PC-3 (cell line): Measurements from ENCODE around the gene CNTNAP2. TPM values are rescaled to one million over a fixed set of nuclear protein-coding genes. Genes with fewer than 3 reads are reported as not detected.

Source experiments
- ATAC-seq: fragments of 200-7000 bp; cut with Tn5 transposase; 2 replicates; pipeline ENCODE4 v1.9.1; 2020; ENCODE audit warnings: mild to moderate bottlenecking, moderate library complexity
- BruUV-seq: library from RNA; stranded (reverse); fragments of 400-500 nt; replicated peaks from 2 replicates; lab custom pipeline; 2021; lab: Mats Ljungman, UMichigan
- CTCF ChIA-PET: fragments of 300-600 bp; sonication (Branson Sonifier 250); formaldehyde crosslinking; loops from one replicate; lab custom pipeline; 2022; ENCODE audit warnings: antibody characterized with exemption; lab: Charles Lee
- POLR2A ChIA-PET: fragments of 300-600 bp; sonication (Branson Sonifier 250); formaldehyde crosslinking; loops from one replicate; lab custom pipeline; 2022; ENCODE audit warnings: antibody characterized with exemption; ENCODE audit not compliant: unreplicated experiment; lab: Charles Lee
- DNase-seq: peaks from one replicate; pipeline ENCODE4 v3.0.0-alpha.2; 2015
- H2AFZ ChIP-seq: fragments of 300-600 bp; sonication (generic); 2 replicates; pipeline ENCODE4 v1.6.0; 2016; ENCODE audit warnings: antibody characterized with exemption, low read length
- H3F3A ChIP-seq: fragments of 300-600 bp; sonication (generic); one replicate; pipeline ENCODE4 v1.6.0; 2017; ENCODE audit warnings: antibody characterized with exemption, low read length, control low read depth, mild to moderate bottlenecking; ENCODE audit not compliant: unreplicated experiment
- H3K27ac ChIP-seq: fragments of 300-600 bp; sonication (generic); 2 replicates; pipeline ENCODE4 v1.5.1; 2016; ENCODE audit warnings: mild to moderate bottlenecking, low read length
- H3K27me3 ChIP-seq: fragments of 300-600 bp; sonication (generic); 2 replicates; pipeline ENCODE4 v1.6.1; 2016; ENCODE audit warnings: low read length, mixed read lengths
- H3K36me3 ChIP-seq: fragments of 300-600 bp; sonication (generic); 2 replicates; pipeline ENCODE4 v1.6.1; 2016; ENCODE audit warnings: low read depth, mixed run types, low read length, mixed read lengths
- H3K4me1 ChIP-seq: fragments of 300-600 bp; sonication (generic); 2 replicates; pipeline ENCODE4 v1.5.1; 2016; ENCODE audit warnings: low read length; ENCODE audit not compliant: insufficient read depth
- H3K4me2 ChIP-seq: fragments of 300-600 bp; sonication (generic); 2 replicates; pipeline ENCODE4 v1.6.0; 2016; ENCODE audit warnings: low read length
- H3K4me3 ChIP-seq: fragments of 300-600 bp; sonication (generic); 2 replicates; pipeline ENCODE4 v1.5.1; 2016; ENCODE audit warnings: mild to moderate bottlenecking, low read length, mixed read lengths
- H3K79me2 ChIP-seq: fragments of 300-600 bp; sonication (generic); 2 replicates; pipeline ENCODE4 v1.6.1; 2017; ENCODE audit warnings: low read length, mixed read lengths
- H3K9ac ChIP-seq: fragments of 300-600 bp; sonication (generic); 2 replicates; pipeline ENCODE4 v1.6.0; 2016; ENCODE audit warnings: mild to moderate bottlenecking, low read length
- H3K9me2 ChIP-seq: fragments of 300-600 bp; sonication (generic); replicated peaks from 2 replicates; pipeline ENCODE4 v1.6.1; 2016; ENCODE audit warnings: mixed run types, low read length, mixed read lengths
- H3K9me3 ChIP-seq: fragments of 300-600 bp; sonication (generic); 2 replicates; pipeline ENCODE4 v1.6.1; 2016; ENCODE audit warnings: low read length, mixed read lengths
- H4K20me1 ChIP-seq: fragments of 300-600 bp; sonication (generic); 2 replicates; pipeline ENCODE4 v1.6.1; 2016; ENCODE audit warnings: low read length, mixed read lengths
- EZH2 ChIP-seq: fragments of 300-600 bp; sonication (generic); IDR thresholded peaks from one replicate; pipeline ENCODE4 v1.6.1; 2017; ENCODE audit warnings: antibody characterized with exemption, mild to moderate bottlenecking, low read length; ENCODE audit not compliant: unreplicated experiment
- EZH2phosphoT487 ChIP-seq: fragments of 300-600 bp; sonication (generic); IDR thresholded peaks from 2 replicates; pipeline ENCODE4 v1.6.1; 2018; ENCODE audit warnings: mild to moderate bottlenecking, antibody characterized with exemption, low read length, borderline replicate concordance
- intact Hi-C: fragments of 100-400 bp; cut with micrococcal nuclease; formaldehyde crosslinking; loops from 2 replicates; pipeline ENCODE4 v1.9.0; 2023
- total RNA-seq: library from RNA; depleted of rRNA; stranded (reverse); fragments of >200 nt; gene quantifications from 2 replicates; pipeline ENCODE4 v1.2.3, GENCODE V29; 2014
- TF ChIP-seq, protein P1 (sequence below): fragments of 300-600 bp; sonication (generic); conservative IDR thresholded peaks from 2 replicates; pipeline ENCODE4 v1.5.1; 2017; ENCODE audit warnings: antibody characterized with exemption, low read depth, mild to moderate bottlenecking, low read length

CNTNAP2 gene
- total RNA-seq, 1 experiment from 2014 or later: 1.5 TPM

DNA sequence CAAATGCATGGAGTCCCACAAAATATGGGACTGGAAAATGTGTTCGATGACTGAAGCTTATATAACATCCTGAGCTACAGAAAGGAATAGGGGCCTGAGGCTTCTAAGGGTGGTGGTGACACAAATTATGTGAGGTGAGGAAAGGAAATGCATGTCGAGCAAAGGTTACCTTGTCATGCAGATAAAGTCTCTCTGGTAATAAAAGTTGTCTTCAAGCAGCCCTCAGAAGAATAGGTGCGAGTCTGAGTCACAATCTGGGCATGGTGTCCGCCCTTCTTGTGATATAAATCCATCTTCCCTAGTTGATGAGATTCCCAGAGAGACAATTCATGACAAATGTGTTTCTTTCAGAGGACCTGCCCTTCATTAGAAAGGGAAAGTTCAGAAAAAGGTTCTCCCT lies 1488.7 kb downstream of the CNTNAP2 start:
- ChIA-PET CTCF (no interaction called here), POLR2A (no interaction called here)
- H3K36me3 ChIP-seq: no peaks in the 10 kb centered on the region
- BruUV-seq: no TSS peak
- DNase-seq (peak; percentile 13), ATAC-seq (no peak; the same call in 1 of the 2 replicates)
- no peaks in the 10 kb centered on the region for H3K4me1 ChIP-seq
- no peaks in the 10 kb centered on the region for H3K79me2 ChIP-seq
- intact Hi-C loops: no loop called here
- no peak overlapping the region for H3K4me2 ChIP-seq
- H3K27me3 ChIP-seq: no peaks in the 10 kb centered on the region
- H3K4me3 ChIP-seq: no peak overlapping the region
- H3F3A ChIP-seq: no peaks in the 10 kb centered on the region
- H3K9me3 ChIP-seq: no peaks in the 10 kb centered on the region
- TF ChIP-seq EZH2 (no peak), EZH2phosphoT487 (no peak)
- TF ChIP-seq, protein P1, sequence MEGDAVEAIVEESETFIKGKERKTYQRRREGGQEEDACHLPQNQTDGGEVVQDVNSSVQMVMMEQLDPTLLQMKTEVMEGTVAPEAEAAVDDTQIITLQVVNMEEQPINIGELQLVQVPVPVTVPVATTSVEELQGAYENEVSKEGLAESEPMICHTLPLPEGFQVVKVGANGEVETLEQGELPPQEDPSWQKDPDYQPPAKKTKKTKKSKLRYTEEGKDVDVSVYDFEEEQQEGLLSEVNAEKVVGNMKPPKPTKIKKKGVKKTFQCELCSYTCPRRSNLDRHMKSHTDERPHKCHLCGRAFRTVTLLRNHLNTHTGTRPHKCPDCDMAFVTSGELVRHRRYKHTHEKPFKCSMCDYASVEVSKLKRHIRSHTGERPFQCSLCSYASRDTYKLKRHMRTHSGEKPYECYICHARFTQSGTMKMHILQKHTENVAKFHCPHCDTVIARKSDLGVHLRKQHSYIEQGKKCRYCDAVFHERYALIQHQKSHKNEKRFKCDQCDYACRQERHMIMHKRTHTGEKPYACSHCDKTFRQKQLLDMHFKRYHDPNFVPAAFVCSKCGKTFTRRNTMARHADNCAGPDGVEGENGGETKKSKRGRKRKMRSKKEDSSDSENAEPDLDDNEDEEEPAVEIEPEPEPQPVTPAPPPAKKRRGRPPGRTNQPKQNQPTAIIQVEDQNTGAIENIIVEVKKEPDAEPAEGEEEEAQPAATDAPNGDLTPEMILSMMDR: no peak
- no peak overlapping the region for H2AFZ ChIP-seq
- no peaks in the 10 kb centered on the region for H4K20me1 ChIP-seq
- H3K9me2 ChIP-seq: no peaks in the 10 kb centered on the region
- H3K27ac ChIP-seq: no peak overlapping the region
- H3K9ac ChIP-seq: no peak overlapping the region

DNA sequence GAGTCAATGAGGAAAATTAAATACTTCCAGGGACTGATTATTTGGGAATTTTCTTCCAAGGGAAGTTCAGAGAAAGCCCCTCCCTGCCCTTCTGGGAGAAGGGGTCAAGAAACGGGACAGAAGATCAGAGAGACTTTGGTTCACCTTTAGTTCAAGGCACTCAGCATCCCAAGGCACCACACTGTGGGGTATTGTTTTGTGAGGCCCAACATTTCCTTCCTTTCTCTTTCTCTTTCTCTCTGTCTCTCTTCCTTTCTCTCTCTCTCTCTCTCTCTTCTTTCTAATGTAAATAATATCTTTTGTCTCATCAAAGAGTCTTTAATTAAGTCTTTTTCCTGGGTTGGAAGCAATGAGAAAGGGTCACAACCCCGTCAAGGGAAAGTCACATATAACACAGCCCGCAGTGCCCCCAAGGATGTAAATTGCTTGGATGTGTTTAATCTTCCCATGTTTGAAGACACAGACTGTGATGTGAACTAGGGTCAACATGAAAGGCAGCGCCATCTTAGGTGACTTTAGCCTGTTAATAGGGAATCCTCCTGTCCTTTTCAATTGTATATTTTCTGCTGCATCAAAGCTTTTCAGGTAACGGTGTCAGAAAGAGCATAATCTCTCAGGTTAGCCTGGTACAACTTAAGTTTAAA lies 1490.7 kb downstream of the CNTNAP2 start:
- Histone ChIP-seq H3K27me3 (no peaks in the 10 kb centered on the region), H3F3A (no peaks in the 10 kb centered on the region), H3K36me3 (no peaks in the 10 kb centered on the region), H3K4me3 (no peak overlapping the region), H4K20me1 (no peaks in the 10 kb centered on the region), H3K79me2 (no peaks in the 10 kb centered on the region), H3K4me1 (no peaks in the 10 kb centered on the region), H2AFZ (no peak overlapping the region), H3K9ac (no peak overlapping the region), H3K27ac (no peak overlapping the region), H3K4me2 (no peak overlapping the region), H3K9me2 (no peaks in the 10 kb centered on the region), H3K9me3 (no peaks in the 10 kb centered on the region)
- ATAC-seq: no peak
- no TSS peak for BruUV-seq
- CTCF ChIA-PET: no interaction called here
- POLR2A ChIA-PET: no interaction called here
- TF ChIP-seq EZH2 (no peak), EZH2phosphoT487 (no peak)
- TF ChIP-seq, protein P1: no peak
- intact Hi-C loops: no loop called here
- DNase-seq: no peak

DNA sequence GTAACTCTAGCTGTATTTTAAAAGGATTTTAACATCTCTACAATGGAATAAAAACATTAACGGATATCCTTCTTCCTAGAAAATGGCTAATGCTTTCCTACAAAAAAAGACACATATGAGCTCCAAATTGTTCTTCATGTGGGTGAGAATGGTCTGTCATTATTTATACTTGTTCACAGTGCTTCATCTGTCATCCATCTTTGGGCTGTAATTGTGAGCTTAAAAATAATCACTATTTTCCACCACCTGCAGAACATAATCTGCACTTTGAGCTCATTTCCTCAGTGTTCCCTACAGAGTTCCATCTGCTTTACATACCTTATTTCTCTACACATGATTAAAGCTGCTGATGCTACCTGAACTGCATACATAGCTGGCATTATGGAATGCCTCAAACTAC lies 1494.8 kb downstream of the CNTNAP2 start:
- BruUV-seq: no TSS peak
- no peaks in the 10 kb centered on the region for H3K9me3 ChIP-seq
- no peaks in the 10 kb centered on the region for H3F3A ChIP-seq
- intact Hi-C loops: no loop called here
- H3K4me2 ChIP-seq: no peak overlapping the region
- H3K9ac ChIP-seq: no peak overlapping the region
- no peak overlapping the region for H2AFZ ChIP-seq
- no peaks in the 10 kb centered on the region for H4K20me1 ChIP-seq
- ATAC-seq (no peak), DNase-seq (no peak)
- H3K4me1 ChIP-seq: no peaks in the 10 kb centered on the region
- H3K27me3 ChIP-seq: no peaks in the 10 kb centered on the region
- H3K79me2 ChIP-seq: no peaks in the 10 kb centered on the region
- H3K27ac ChIP-seq: no peak overlapping the region
- H3K4me3 ChIP-seq: no peak overlapping the region
- no peaks in the 10 kb centered on the region for H3K9me2 ChIP-seq
- ChIA-PET POLR2A (no interaction called here), CTCF (no interaction called here)
- TF ChIP-seq, protein P1: no peak
- TF ChIP-seq EZH2phosphoT487: no peak
- no peak for TF ChIP-seq EZH2
- H3K36me3 ChIP-seq: no peaks in the 10 kb centered on the region
